Vagina (tissue), 2 donors: ENCODE measurements around the gene FNDC10. TPM values are rescaled to one million over a fixed set of nuclear protein-coding genes. Genes with fewer than 3 reads are reported as not detected.

ENCODE experiments used
- DNase-seq, 2 donors: peaks; one replicate each; pipeline ENCODE4 v3.0.0-alpha.2; 2017; ENCODE audit errors: extremely low spot score in 2 of 2
- H3K27ac ChIP-seq: fragments of 200-600 bp; sonication (generic); one replicate; pipeline ENCODE4 v1.5.1; 2019
- H3K27me3 ChIP-seq: fragments of 200-600 bp; sonication (generic); one replicate; pipeline ENCODE4 v1.5.1; 2019
- H3K36me3 ChIP-seq, 2 donors: fragments of 200-600 bp; sonication (generic); one replicate each; pipeline ENCODE4 v1.5.1; 2017 to 2019
- H3K4me1 ChIP-seq: fragments of 200-600 bp; sonication (generic); one replicate; pipeline ENCODE4 v1.5.1; 2019
- H3K4me3 ChIP-seq, 2 donors: fragments of 200-600 bp; sonication (generic); 1 replicate in 1 of 2; 2 replicates in 1 of 2; pipeline ENCODE4 v1.5.1; 2016 to 2019
- H3K9me3 ChIP-seq: fragments of 200-600 bp; sonication (generic); one replicate; pipeline ENCODE4 v1.5.1; 2019
- CTCF ChIP-seq, 3 experiments: fragments of 450-650 bp in 2 of 3; fragments of 200-600 bp in 1 of 3; sonication (generic) in 1 of 3; IDR thresholded peaks; one replicate each; pipeline ENCODE4 v1.5.1; 2017 to 2019; ENCODE audit warnings: antibody characterized with exemption in 3 of 3, mild to moderate bottlenecking in 2 of 3, moderate library complexity in 2 of 3
- POLR2A ChIP-seq, 2 donors: fragments of 450-650 bp; IDR thresholded peaks; one replicate each; pipeline ENCODE4 v1.6.1; 2017; ENCODE audit warnings: antibody characterized with exemption in 2 of 2, mild to moderate bottlenecking in 2 of 2, moderate library complexity in 2 of 2
- POLR2AphosphoS5 ChIP-seq, 2 donors: sonication (generic); formaldehyde crosslinking; IDR thresholded peaks; one replicate each; pipeline ENCODE4 v1.9.0; 2017; ENCODE audit warnings: antibody characterized with exemption in 2 of 2, mild to moderate bottlenecking in 2 of 2, low read depth in 1 of 2; ENCODE audit not compliant: insufficient read depth in 1 of 2
- intact Hi-C: fragments of 100-400 bp; cut with DNase I; formaldehyde crosslinking; loops from one replicate; pipeline ENCODE4 v1.15.1; 2023
- total RNA-seq: library from RNA; depleted of rRNA; stranded (reverse); fragments of >200 nt; gene quantifications from one replicate; pipeline ENCODE4 v1.2.3, GENCODE V29; 2016

FNDC10 gene
- total RNA-seq, 1 donor from 2014 or later, result 6.1 TPM

DNA sequence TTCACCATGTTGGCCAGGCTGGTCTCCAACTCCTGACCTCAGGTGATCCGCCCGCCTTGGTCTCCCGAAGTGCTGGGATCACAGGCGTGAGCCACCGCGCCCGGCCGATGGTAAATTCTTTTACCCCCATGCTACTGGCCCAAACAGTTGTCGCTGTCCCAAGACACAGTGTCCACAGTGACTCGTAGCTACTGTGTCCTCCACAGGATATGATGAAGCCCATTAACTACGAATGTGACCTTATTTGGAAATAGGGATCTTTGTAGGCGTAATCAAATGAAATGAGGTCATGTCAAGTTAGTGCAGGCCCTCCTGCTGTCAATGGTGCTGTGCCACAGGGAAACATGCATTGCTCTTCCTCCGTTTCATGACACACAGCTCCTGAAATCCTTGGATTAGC is 8.5 kb downstream of the FNDC10 start:
- H3K4me3 ChIP-seq, result no peak overlapping the region
- intact Hi-C loops, result no loop called here
- no peaks in the 10 kb centered on the region for H3K27me3 ChIP-seq
- no peaks in the 10 kb centered on the region for H3K4me1 ChIP-seq
- H3K27ac ChIP-seq, result no peak overlapping the region
- no peak for TF ChIP-seq CTCF (IDR thresholded peaks at IDR 0.05)
- TF ChIP-seq POLR2AphosphoS5 (IDR thresholded peaks at IDR 0.05; ENCODE audit: insufficient read depth in 1 of 2, low read depth in 1 of 2), result no peak
- TF ChIP-seq POLR2A (IDR thresholded peaks at IDR 0.05), result no peak
- DNase-seq, result no peak
- no peaks in the 10 kb centered on the region for H3K36me3 ChIP-seq
- H3K9me3 ChIP-seq, result no peaks in the 10 kb centered on the region

DNA sequence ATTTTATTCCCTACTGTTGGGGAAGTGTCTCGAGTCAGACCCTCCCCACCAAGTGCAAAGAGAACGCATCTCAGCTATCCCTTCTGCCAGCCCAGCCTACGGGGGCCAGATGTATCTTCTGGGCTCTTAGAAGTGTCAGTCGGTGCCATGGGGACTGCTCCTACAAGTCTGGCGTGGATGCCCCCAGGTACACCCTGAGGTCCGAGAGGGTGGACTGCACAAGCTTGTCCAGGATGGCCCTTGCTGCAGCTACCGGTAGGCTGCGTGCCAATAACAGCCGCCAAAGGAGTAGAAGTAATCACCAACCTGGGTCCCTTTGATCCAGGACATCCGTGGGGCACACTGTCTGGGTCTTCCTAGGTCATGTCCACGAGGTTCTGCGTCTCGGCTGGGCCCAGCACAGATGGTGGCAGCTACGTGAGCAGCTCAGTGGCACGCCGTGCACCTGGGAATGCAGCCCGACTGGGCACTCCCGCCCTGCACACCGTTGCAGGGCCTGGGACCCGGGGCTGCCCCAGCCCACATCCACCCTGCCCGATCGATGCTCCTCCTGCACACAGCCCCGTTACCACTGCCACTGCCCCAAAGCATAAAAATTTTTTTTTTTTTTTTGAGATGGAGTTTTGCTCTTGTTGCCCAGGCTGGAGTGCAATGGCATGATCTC is 16.5 kb downstream of the FNDC10 start:
- intact Hi-C loops, result no loop called here
- H3K36me3 ChIP-seq, result no peaks in the 10 kb centered on the region
- H3K27ac ChIP-seq, result no peak overlapping the region
- DNase-seq, result no peak
- no peaks in the 10 kb centered on the region for H3K27me3 ChIP-seq
- TF ChIP-seq POLR2AphosphoS5 (IDR thresholded peaks at IDR 0.05; ENCODE audit: insufficient read depth in 1 of 2, low read depth in 1 of 2) (no peak), POLR2A (IDR thresholded peaks at IDR 0.05) (no peak), CTCF (IDR thresholded peaks at IDR 0.05) (no peak)
- H3K9me3 ChIP-seq, result no peaks in the 10 kb centered on the region
- H3K4me3 ChIP-seq, result no peak overlapping the region
- no peaks in the 10 kb centered on the region for H3K4me1 ChIP-seq

DNA sequence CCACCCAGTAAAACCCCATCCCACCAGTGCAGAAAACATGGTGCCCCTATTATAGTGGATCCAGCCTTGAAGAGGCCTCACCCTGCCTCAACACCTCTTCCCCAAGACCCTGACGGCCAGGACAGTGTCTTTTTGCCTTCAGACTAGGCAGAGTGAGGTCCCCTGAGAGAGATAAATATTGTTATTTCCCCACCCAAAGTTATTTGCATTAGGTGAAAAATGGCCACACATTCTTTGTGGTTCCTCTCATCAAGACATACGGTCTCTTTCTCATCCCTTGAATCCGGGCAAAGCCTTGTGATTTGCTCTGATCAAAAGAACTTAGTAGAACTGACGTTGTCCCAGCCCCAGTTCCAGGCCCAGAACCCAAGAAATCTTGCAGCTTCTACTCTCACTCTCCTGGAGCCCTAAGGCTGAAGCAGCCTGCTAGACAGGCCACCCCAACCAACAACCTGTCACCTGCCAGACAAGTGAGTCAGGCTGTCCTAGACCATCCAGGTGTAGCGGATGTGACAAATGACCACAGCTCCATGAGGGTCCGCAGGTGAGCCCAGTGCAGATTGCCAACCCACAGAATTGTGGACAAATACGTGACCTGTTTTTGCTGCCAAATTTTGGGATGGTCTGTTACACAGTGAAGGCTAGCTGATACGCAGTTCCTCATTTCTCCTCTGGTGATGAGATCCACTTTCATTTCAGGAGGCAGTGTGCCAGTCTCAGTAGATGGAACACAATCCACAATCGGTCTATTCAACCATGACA is 17.2 kb downstream of the FNDC10 start:
- no peak for DNase-seq
- Histone ChIP-seq H3K27me3 (no peaks in the 10 kb centered on the region), H3K36me3 (no peaks in the 10 kb centered on the region), H3K4me1 (no peaks in the 10 kb centered on the region), H3K9me3 (no peaks in the 10 kb centered on the region), H3K4me3 (no peak overlapping the region), H3K27ac (no peak overlapping the region)
- intact Hi-C loops, result no loop called here
- TF ChIP-seq CTCF (IDR thresholded peaks at IDR 0.05) (no peak), POLR2AphosphoS5 (IDR thresholded peaks at IDR 0.05; ENCODE audit: insufficient read depth in 1 of 2, low read depth in 1 of 2) (no peak), POLR2A (IDR thresholded peaks at IDR 0.05) (no peak)

- Histone ChIP-seq H3K36me3 (no peaks in the 10 kb centered on the region), H3K27me3 (no peaks in the 10 kb centered on the region), H3K4me3 (no peak overlapping the region), H3K4me1 (peaks cover 14% of the 10 kb centered on the region), H3K27ac (no peak overlapping the region), H3K9me3 (no peaks in the 10 kb centered on the region)
- intact Hi-C loops, result no loop called here
- TF ChIP-seq POLR2AphosphoS5 (IDR thresholded peaks at IDR 0.05; ENCODE audit: insufficient read depth in 1 of 2, low read depth in 1 of 2) (no peak), POLR2A (IDR thresholded peaks at IDR 0.05) (no peak), CTCF (IDR thresholded peaks at IDR 0.05) (no peak)
- DNase-seq, result no peak
Measured at GRCh38 chr1:1578371-1578940, 21.5 kb downstream of the FNDC10 start.
